K562 (cell line): ENCODE data around the gene VLDLR. TPM values are rescaled to one million over a fixed set of nuclear protein-coding genes. Genes with fewer than 3 reads are reported as not detected.

Source experiments
- ATAC-seq: fragments of 200-7000 bp; cut with Tn5 transposase; 3 replicates; pipeline ENCODE4 v1.9.1; 2020; ENCODE audit warnings: moderate library complexity
- BruUV-seq: library from RNA; stranded (reverse); fragments of 400-500 nt; replicated peaks from 2 replicates; lab custom pipeline; 2021; lab: Mats Ljungman, UMichigan
- CTCF ChIA-PET: fragments of 300-600 bp; formaldehyde crosslinking; extraction: SDS; loops from one replicate; lab custom pipeline; 2021; ENCODE audit warnings: low intra/inter-chr PET ratio; lab: Yijun Ruan, JAX
- POLR2A ChIA-PET: fragments of 300-600, 350-650 bp; sonication (Branson Sonifier 250); formaldehyde crosslinking; extraction: SDS; loops from one replicate; lab custom pipeline; 2021; ENCODE audit warnings: antibody characterized with exemption, inconsistent platforms; lab: Yijun Ruan, JAX
- DNase-seq, 4 experiments: peaks; one replicate each; pipeline versions ENCODE4 v3.0.0 to v3.0.0-alpha.2; 2011 to 2018; ENCODE audit warnings: low spot score in 3 of 4, mixed read lengths in 3 of 4; ENCODE audit errors: extremely low read depth in 1 of 4
- FAIRE-seq: peaks from 2 replicates; lab custom pipeline; 2011; peaks lifted over from hg19 to GRCh38; lab: Jason Lieb, UNC
- H2AFZ ChIP-seq: 2 replicates; pipeline ENCODE4 v1.6.0; 2011; ENCODE audit warnings: low read depth, low read length, control low read depth, inconsistent platforms
- H3K27ac ChIP-seq: fragments of 200-600 bp; 3 replicates; pipeline ENCODE4 v1.8.0; 2011; ENCODE audit warnings: low read depth, mild to moderate bottlenecking, control low read depth, inconsistent platforms, low read length, moderate library complexity, mixed read lengths; ENCODE audit errors: extremely low read depth
- H3K27me3 ChIP-seq, 2 experiments: fragments of 300-600 bp in 1 of 2; 2 replicates in 1 of 2; 3 replicates in 1 of 2; pipeline versions ENCODE4 v1.6.0 to v1.8.0; 2011; ENCODE audit warnings: inconsistent platforms in 2 of 2, low read length in 2 of 2, mild to moderate bottlenecking in 1 of 2, mixed read lengths in 1 of 2, moderate library complexity in 1 of 2; ENCODE audit not compliant: control insufficient read depth in 2 of 2, insufficient read depth in 2 of 2
- H3K36me3 ChIP-seq: fragments of 300-600 bp; 3 replicates; pipeline ENCODE4 v1.8.0; 2011; ENCODE audit warnings: mild to moderate bottlenecking, low read length, inconsistent platforms; ENCODE audit not compliant: control insufficient read depth, insufficient read depth
- H3K4me1 ChIP-seq, 2 experiments: fragments of 200-600 bp in 1 of 2; replicated peaks in 1 of 2; 2 replicates in 1 of 2; 3 replicates in 1 of 2; pipeline versions ENCODE4 v1.5.1 to v1.8.0; 2011; ENCODE audit warnings: inconsistent platforms in 2 of 2, low read length in 2 of 2, mild to moderate bottlenecking in 1 of 2, mixed read lengths in 1 of 2, moderate library complexity in 1 of 2; ENCODE audit not compliant: control insufficient read depth in 2 of 2, insufficient read depth in 2 of 2
- H3K4me2 ChIP-seq: 2 replicates; pipeline ENCODE4 v1.6.1; 2011; ENCODE audit warnings: low read length, control low read depth, inconsistent platforms, mixed read lengths; ENCODE audit not compliant: insufficient read depth
- H3K4me3 ChIP-seq: fragments of 200-600 bp; sonication (generic), shearing (Covaris generic); 2 replicates; pipeline ENCODE4 v1.5.1; 2016; ENCODE audit warnings: control low read depth, inconsistent platforms
- H3K79me2 ChIP-seq: fragments of 200-600 bp; 3 replicates; pipeline ENCODE4 v1.8.0; 2011; ENCODE audit warnings: low read length, inconsistent platforms; ENCODE audit not compliant: control insufficient read depth, insufficient read depth
- H3K9ac ChIP-seq, 2 experiments: 2 replicates each; pipeline versions ENCODE4 v1.6.0 to v1.6.1; 2011; ENCODE audit warnings: low read depth in 2 of 2, low read length in 2 of 2, control low read depth in 1 of 2, inconsistent platforms in 1 of 2, mild to moderate bottlenecking in 1 of 2, mixed read lengths in 1 of 2; ENCODE audit not compliant: insufficient read depth in 1 of 2
- H3K9me1 ChIP-seq: one replicate; pipeline ENCODE4 v1.6.0; 2011; ENCODE audit warnings: inconsistent platforms, mild to moderate bottlenecking, low read length, moderate library complexity; ENCODE audit not compliant: control insufficient read depth, insufficient read depth
- H3K9me3 ChIP-seq: replicated peaks from 2 replicates; pipeline ENCODE4 v1.5.1; 2011; ENCODE audit warnings: low read depth, low read length, inconsistent platforms; ENCODE audit not compliant: control insufficient read depth, insufficient read depth
- H4K20me1 ChIP-seq: replicated peaks from 2 replicates; pipeline ENCODE4 v1.6.1; 2011; ENCODE audit warnings: low read length, inconsistent platforms, mixed read lengths; ENCODE audit not compliant: control insufficient read depth, insufficient read depth
- DEAF1 ChIP-seq: fragments of 450-650 bp; formaldehyde crosslinking; IDR thresholded peaks from 2 replicates; pipeline ENCODE4 v1.4.0; 2020; ENCODE audit warnings: mild to moderate bottlenecking, moderate library complexity
- GATAD2B ChIP-seq: fragments of 450-650 bp; IDR thresholded peaks from 2 replicates; pipeline ENCODE4 v1.6.1; 2017; ENCODE audit warnings: mild to moderate bottlenecking, borderline replicate concordance
- KAT8 ChIP-seq: fragments of 450-650 bp; IDR thresholded peaks from 2 replicates; pipeline ENCODE4 v1.6.1; 2016; ENCODE audit warnings: low read depth, mild to moderate bottlenecking
- NR2C1 ChIP-seq, 2 experiments: fragments of 450-650 bp; IDR thresholded peaks; 2 replicates each; pipeline ENCODE4 v1.6.1; 2017; ENCODE audit warnings: mild to moderate bottlenecking in 2 of 2, antibody characterized with exemption in 1 of 2, inconsistent platforms in 1 of 2, missing compliant biosample characterization in 1 of 2, missing genetic modification characterization in 1 of 2
- TARDBP ChIP-seq: fragments of 450-650 bp; IDR thresholded peaks from 2 replicates; pipeline ENCODE4 v1.6.1; 2016
- ZNF280A ChIP-seq: fragments of 450-650 bp; IDR thresholded peaks from 2 replicates; pipeline ENCODE4 v1.6.1; 2018; ENCODE audit warnings: mild to moderate bottlenecking, low read depth; ENCODE audit not compliant: partially characterized antibody
- ZNF77 ChIP-seq: fragments of 250-450 bp; sonication (Bioruptor Pico); IDR thresholded peaks from 2 replicates; pipeline ENCODE4 v1.5.0; 2020
- ZNF785 ChIP-seq: fragments of 250-450 bp; sonication (Bioruptor Pico); IDR thresholded peaks from 2 replicates; pipeline ENCODE4 v1.4.0; 2020; ENCODE audit warnings: mild to moderate bottlenecking
- WGBS: fragments of 100-300 bp; shearing (Covaris generic); methylation state at CpG from one replicate; pipeline ENCODE4 v1.1.6; 2016; ENCODE audit warnings: low coverage, mixed read lengths; ENCODE audit not compliant: insufficient coverage; ENCODE audit errors: missing lambda C conversion rate; 5-methylcytosine and 5-hydroxymethylcytosine counted together
- in situ Hi-C: fragments of 300-500 bp; cut with MboI; formaldehyde crosslinking; loops from 4 replicates; pipeline ENCODE4 v1.15.0; 2018; ENCODE audit warnings: inconsistent platforms, mixed read lengths
- intact Hi-C: fragments of 100-400 bp; cut with micrococcal nuclease; formaldehyde crosslinking; loops from 2 replicates; pipeline ENCODE4 v1.14.2; 2022
- polyA plus RNA-seq, 8 experiments: library from polyadenylated mRNA; depleted of rRNA in 4 of 8; stranded (reverse) in 5 of 8; unstranded in 3 of 8; fragments of >200 nt; fragmentation: Nextera tagmentation in 2 of 8; fragmentation: Illumina TruSeq in 1 of 8; extraction: Ambion mirVana in 2 of 8; extraction: Trizol in 1 of 8; gene quantifications; 2 replicates each; pipeline versions ENCODE4 v1.2.1 to v1.2.3, GENCODE V29; 2011 to 2014; ENCODE audit warnings: inconsistent platforms in 1 of 8, missing spikeins in 1 of 8
- total RNA-seq, 7 experiments: library from RNA; depleted of rRNA in 6 of 7; stranded (reverse); fragments of >200 nt in 6 of 7; fragmentation: Illumina TruSeq in 2 of 7; extraction: Trizol in 2 of 7; gene quantifications; 2 replicates each; pipeline versions ENCODE4 v1.2.1 to v1.2.3, GENCODE V29; 2011 to 2021; ENCODE audit warnings: low replicate concordance in 1 of 7

Gene VLDLR
- total and polyA plus RNA-seq, 9 of the 15 experiments (the other 6 are each of a cell fraction or from before 2014, with no cell fraction given) = 0.03 to 0.58 (median 0.08) TPM

DNA sequence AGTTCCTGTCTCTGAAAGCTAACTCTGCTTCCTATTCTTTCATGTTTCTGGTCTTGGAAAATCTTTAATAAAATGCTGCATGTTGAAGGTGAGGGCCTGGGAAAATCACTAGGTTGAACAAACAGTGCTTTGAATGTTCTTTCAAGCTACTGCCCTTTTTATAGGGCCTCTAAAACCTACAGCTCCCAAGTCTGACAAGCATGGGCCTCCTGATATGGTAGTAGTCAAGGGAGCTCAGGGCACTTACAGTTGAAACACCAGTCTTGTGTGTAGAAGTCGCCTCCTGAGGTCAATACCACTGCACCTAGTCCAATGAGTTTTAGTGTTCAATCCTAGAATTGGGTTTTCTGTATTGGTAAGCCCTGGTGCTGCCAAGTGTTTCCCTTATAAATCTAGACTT, 20.5 kb downstream of the VLDLR start:
- H4K20me1 ChIP-seq = no peaks in the 10 kb centered on the region
- 0% methylated on average over 1 of the region's 1 CpG for WGBS
- no peak overlapping the region for H3K9ac ChIP-seq
- H3K9me1 ChIP-seq = no peaks in the 10 kb centered on the region
- no peak overlapping the region for H3K27ac ChIP-seq
- intact Hi-C loops (no loop called here), in situ Hi-C loops (no loop called here)
- no peak for FAIRE-seq
- H2AFZ ChIP-seq = no peak overlapping the region
- H3K79me2 ChIP-seq = no peaks in the 10 kb centered on the region
- TF ChIP-seq DEAF1 (CRISPR knock-in tag) = no peak
- TF ChIP-seq TARDBP = no peak
- TF ChIP-seq GATAD2B = no peak
- TF ChIP-seq ZNF77 (CRISPR knock-in tag) = no peak
- TF ChIP-seq KAT8 = no peak
- ChIA-PET POLR2A (no interaction called here), CTCF (no interaction called here)
- no peak overlapping the region for H3K4me2 ChIP-seq
- H3K4me3 ChIP-seq = no peak overlapping the region
- DNase-seq = no peak
- H3K36me3 ChIP-seq = no peaks in the 10 kb centered on the region
- peaks cover 0 to 6% of the 10 kb centered on the region in 2 experiments; a peak in 1 of 5 replicates for H3K27me3 ChIP-seq
- H3K4me1 ChIP-seq = no peaks in the 10 kb centered on the region
- no peaks in the 10 kb centered on the region for H3K9me3 ChIP-seq
- no peak for ATAC-seq
- BruUV-seq = no TSS peak

GRCh38 chr9:2645569-2645968, 24.0 kb downstream of the VLDLR start:
- no peaks in the 10 kb centered on the region for H3K79me2 ChIP-seq
- ATAC-seq = no peak
- H3K27me3 ChIP-seq = peaks cover 0 to 6% of the 10 kb centered on the region in 2 experiments; a peak in 1 of 5 replicates
- no peaks in the 10 kb centered on the region for H3K9me3 ChIP-seq
- H3K27ac ChIP-seq = no peak overlapping the region
- WGBS = 0% methylated on average over 4 of the region's 4 CpGs
- BruUV-seq = no TSS peak
- no peaks in the 10 kb centered on the region for H4K20me1 ChIP-seq
- H3K4me1 ChIP-seq = no peaks in the 10 kb centered on the region
- intact Hi-C loops (no loop called here), in situ Hi-C loops (no loop called here)
- no peak overlapping the region for H3K4me2 ChIP-seq
- H2AFZ ChIP-seq = no peak overlapping the region
- H3K9ac ChIP-seq = no peak overlapping the region
- ChIA-PET POLR2A (interaction anchor here (1.4 kb wide), 1 partner anchor 9 kb away, joined by 3 read pairs; no protein-coding TSS in a partner anchor), CTCF (no interaction called here)
- no peak for FAIRE-seq
- H3K9me1 ChIP-seq = no peaks in the 10 kb centered on the region
- H3K36me3 ChIP-seq = no peaks in the 10 kb centered on the region
- no peak for DNase-seq
- no peak overlapping the region for H3K4me3 ChIP-seq
- no peak for TF ChIP-seq NR2C1 (IDR thresholded peaks at IDR 0.05)
- TF ChIP-seq NR2C1 (tag; IDR thresholded peaks at IDR 0.05) = no peak
- no peak for TF ChIP-seq ZNF785 (CRISPR knock-in tag)
- TF ChIP-seq ZNF280A = no peak
